IMR-90 (cell line): ENCODE results near the gene CAMSAP3.

ENCODE experiments used
- CEBPB ChIP-seq: IDR thresholded peaks from 2 replicates; pipeline ENCODE4 v1.6.1; 2012; ENCODE audit warnings: low read depth, low read length, improper control_type of control experiment
- CHD1 ChIP-seq: IDR thresholded peaks from 2 replicates; pipeline ENCODE4 v1.6.1; 2012; ENCODE audit warnings: low read depth, low read length, improper control_type of control experiment
- CTCF ChIP-seq: conservative IDR thresholded peaks from 2 replicates; pipeline ENCODE4 v1.5.1; 2012; ENCODE audit warnings: mild to moderate bottlenecking, low read depth, low read length, improper control_type of control experiment
- ELK1 ChIP-seq: fragments of 150-350 bp; IDR thresholded peaks from 2 replicates; pipeline ENCODE4 v1.6.1; 2016; ENCODE audit warnings: low read depth, mild to moderate bottlenecking, low read length, moderate library complexity, borderline replicate concordance
- FOS ChIP-seq: fragments of 150-350 bp; IDR thresholded peaks from 2 replicates; pipeline ENCODE4 v1.6.1; 2016; ENCODE audit warnings: low read depth, low read length
- MAZ ChIP-seq: IDR thresholded peaks from 2 replicates; pipeline ENCODE4 v1.6.1; 2012; ENCODE audit warnings: low read depth, mild to moderate bottlenecking, low read length, improper control_type of control experiment, moderate library complexity, borderline replicate concordance
- MXI1 ChIP-seq: IDR thresholded peaks from 2 replicates; pipeline ENCODE4 v1.6.1; 2012; ENCODE audit warnings: low read depth, mild to moderate bottlenecking, low read length, moderate library complexity, borderline replicate concordance
- POLR2A ChIP-seq: IDR thresholded peaks from 2 replicates; pipeline ENCODE4 v1.6.1; 2012; ENCODE audit warnings: mild to moderate bottlenecking, low read depth, low read length
- RAD21 ChIP-seq: IDR thresholded peaks from 2 replicates; pipeline ENCODE4 v1.6.1; 2012; ENCODE audit warnings: low read length, improper control_type of control experiment
- RCOR1 ChIP-seq: IDR thresholded peaks from 2 replicates; pipeline ENCODE4 v1.6.1; 2012; ENCODE audit warnings: mild to moderate bottlenecking, low read length, improper control_type of control experiment; ENCODE audit not compliant: insufficient replicate concordance
- RFX5 ChIP-seq: IDR thresholded peaks from 2 replicates; pipeline ENCODE4 v1.8.0; 2012; ENCODE audit warnings: low read depth, mild to moderate bottlenecking, low read length, moderate library complexity
- SMC3 ChIP-seq: fragments of 150-350 bp; IDR thresholded peaks from 2 replicates; pipeline ENCODE4 v1.6.1; 2016; ENCODE audit warnings: low read depth, mild to moderate bottlenecking, antibody characterized with exemption, low read length, moderate library complexity
- USF2 ChIP-seq: fragments of 150-350 bp; IDR thresholded peaks from 2 replicates; pipeline ENCODE4 v1.6.1; 2017; ENCODE audit warnings: mild to moderate bottlenecking, antibody characterized with exemption, low read length, low read depth

GRCh38 chr19:7628589-7629311 is 33.1 kb downstream of the CAMSAP3 start:
- no peak for TF ChIP-seq RCOR1
- no peak for TF ChIP-seq CTCF
- no peak for TF ChIP-seq RAD21
- no peak for TF ChIP-seq CEBPB
- TF ChIP-seq MXI1 = no peak
- no peak for TF ChIP-seq POLR2A
- TF ChIP-seq CHD1 = no peak
- TF ChIP-seq FOS = no peak
- no peak for TF ChIP-seq RFX5
- no peak for TF ChIP-seq SMC3
- no peak for TF ChIP-seq USF2
- no peak for TF ChIP-seq ELK1
- TF ChIP-seq MAZ = no peak
